Measurements from ENCODE around the gene GUCY2C. TPM values are rescaled to one million over a fixed set of nuclear protein-coding genes. Genes with fewer than 3 reads are reported as not detected.
"Not testable (repeated sequence)": the region's sequence is repeated elsewhere in the genome, so short reads cannot be mapped to it uniquely, and the experiment has no call there.

GUCY2C gene
- not detected for total RNA-seq

DNA sequence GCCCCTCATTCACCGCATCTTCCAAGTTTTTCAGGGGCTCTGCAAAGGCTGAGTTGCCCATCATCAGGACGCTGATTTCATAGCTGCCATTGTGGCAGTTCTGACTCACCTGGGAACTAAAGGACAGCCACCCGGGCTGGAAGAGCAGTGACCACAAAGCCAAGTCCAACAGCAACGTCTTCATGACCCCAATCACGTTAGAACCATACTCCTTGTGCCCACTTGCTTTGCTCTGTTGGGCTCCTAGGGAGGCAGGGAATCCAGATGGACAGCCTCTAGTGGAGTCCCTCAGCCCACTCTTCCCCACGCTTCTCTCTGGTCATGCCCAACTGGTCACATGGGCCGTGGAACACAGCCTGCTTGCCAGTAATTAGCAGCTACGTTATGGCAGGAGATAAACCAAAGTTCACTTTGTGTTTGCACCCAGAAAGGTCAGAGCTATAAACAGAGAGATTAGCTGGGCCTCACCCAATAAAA is at the start of gene GUCY2C:
Gene GUCY2C, minus strand, starts transcription at position 335 of the 477 bp plus-strand sequence. Its CDS starts 151 bp downstream, at position 184.
- peaks cover 16% of the 10 kb centered on the region for H3K27me3 Mint-ChIP-seq (ENCODE audit: low read depth)
- H3K36me3 Mint-ChIP-seq (ENCODE audit: insufficient read depth in 2 of 2): no peaks in the 10 kb centered on the region
- H3K4me1 Mint-ChIP-seq (ENCODE audit: low read depth): no peaks in the 10 kb centered on the region
- no peak for DNase-seq
- no peak within 1 kb of the TSS for H3K4me3 Mint-ChIP-seq
- no peak for ATAC-seq (replicated peaks in 1 of 2)
- H3K27ac Mint-ChIP-seq: no peak within 1 kb of the TSS
- no peaks in the 10 kb centered on the region for H3K9me3 Mint-ChIP-seq

DNA sequence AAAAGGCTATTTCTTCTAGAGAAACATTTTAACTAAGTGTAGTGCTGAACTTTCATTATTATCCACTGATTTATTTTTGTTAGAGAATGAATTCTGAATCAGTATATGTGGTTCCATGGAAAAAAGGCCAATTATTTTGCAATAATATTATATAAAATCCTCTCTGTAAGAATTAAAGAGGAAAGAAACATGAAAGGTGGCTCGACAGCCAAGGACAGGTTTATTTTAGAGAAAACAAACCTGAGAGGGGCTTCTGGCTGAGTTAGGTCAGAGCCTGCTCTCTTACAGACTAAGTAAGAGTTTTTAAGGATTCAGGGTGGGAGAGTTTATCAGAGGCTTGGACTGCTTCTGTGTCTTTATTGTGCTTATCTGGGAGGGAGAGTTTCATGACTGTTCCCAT is 46.7 kb upstream of the GUCY2C start:
- peaks cover 16 to 17% of the 10 kb centered on the region in 2 donors for H3K36me3 Mint-ChIP-seq (ENCODE audit: insufficient read depth in 2 of 2)
- H3K27ac Mint-ChIP-seq: no peak overlapping the region
- H3K27me3 Mint-ChIP-seq (ENCODE audit: low read depth): no peaks in the 10 kb centered on the region
- H3K4me1 Mint-ChIP-seq (ENCODE audit: low read depth): no peaks in the 10 kb centered on the region
- ATAC-seq (replicated peaks in 1 of 2) (no peak), DNase-seq (no peak)
- H3K4me3 Mint-ChIP-seq: no peak overlapping the region
- H3K9me3 Mint-ChIP-seq: peaks cover 5 to 11% of the 10 kb centered on the region in 2 donors

DNA sequence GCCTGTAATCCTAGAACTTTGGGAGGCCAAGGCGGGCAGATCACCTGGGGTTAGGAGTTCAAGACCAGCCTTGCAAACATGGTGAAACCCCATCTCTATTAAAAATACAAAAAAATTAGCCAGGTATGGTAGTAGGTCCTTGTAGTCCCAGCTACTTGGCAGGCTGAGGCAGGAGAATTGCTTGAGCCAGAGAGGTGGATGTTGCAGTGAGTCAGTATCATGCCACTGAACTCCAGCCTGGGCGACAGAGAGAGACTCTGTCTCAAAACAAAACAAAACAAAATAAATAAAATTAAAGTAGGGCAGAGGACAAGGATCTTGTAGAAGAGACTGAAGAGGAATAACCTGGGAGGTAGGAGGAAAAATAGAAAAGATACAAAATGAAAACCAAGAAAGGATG is 45.5 kb upstream of the GUCY2C start:
- Mint-ChIP-seq H3K36me3 (ENCODE audit: insufficient read depth in 2 of 2) (peaks cover 14 to 16% of the 10 kb centered on the region in 2 donors), H3K27me3 (ENCODE audit: low read depth) (no peaks in the 10 kb centered on the region), H3K4me3 (no peak overlapping the region), H3K27ac (no peak overlapping the region), H3K9me3 (peaks cover 2 to 8% of the 10 kb centered on the region in 2 donors), H3K4me1 (ENCODE audit: low read depth) (no peaks in the 10 kb centered on the region)
- ATAC-seq (replicated peaks in 1 of 2) (no peak), DNase-seq (no peak)

DNA sequence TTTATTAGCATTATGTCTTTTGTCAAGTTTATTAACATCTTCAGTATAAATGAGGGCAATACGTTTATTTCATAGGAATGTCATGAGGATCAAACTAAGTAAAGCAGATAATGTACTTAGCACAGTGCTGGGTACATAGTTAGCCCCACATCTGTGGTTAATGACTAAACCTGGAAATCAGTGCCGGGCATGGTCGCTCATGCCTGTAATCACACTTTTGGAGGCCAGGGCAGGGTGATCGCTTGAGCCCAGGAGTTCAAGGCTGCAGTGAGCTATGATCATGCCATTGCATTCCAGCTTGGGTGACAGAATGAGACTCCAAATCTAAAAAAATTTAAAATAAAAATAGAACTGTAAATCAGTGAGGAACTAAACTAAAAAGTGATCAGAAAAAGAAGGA is 44.8 kb upstream of the GUCY2C start:
- H3K9me3 Mint-ChIP-seq: peaks cover 2 to 6% of the 10 kb centered on the region in 2 donors
- DNase-seq (no peak), ATAC-seq (replicated peaks in 1 of 2) (no peak)
- no peak overlapping the region for H3K4me3 Mint-ChIP-seq
- H3K4me1 Mint-ChIP-seq (ENCODE audit: low read depth): no peaks in the 10 kb centered on the region
- no peak overlapping the region for H3K27ac Mint-ChIP-seq
- H3K36me3 Mint-ChIP-seq (ENCODE audit: insufficient read depth in 2 of 2): peaks cover 12 to 13% of the 10 kb centered on the region in 2 donors
- H3K27me3 Mint-ChIP-seq (ENCODE audit: low read depth): no peaks in the 10 kb centered on the region

DNA sequence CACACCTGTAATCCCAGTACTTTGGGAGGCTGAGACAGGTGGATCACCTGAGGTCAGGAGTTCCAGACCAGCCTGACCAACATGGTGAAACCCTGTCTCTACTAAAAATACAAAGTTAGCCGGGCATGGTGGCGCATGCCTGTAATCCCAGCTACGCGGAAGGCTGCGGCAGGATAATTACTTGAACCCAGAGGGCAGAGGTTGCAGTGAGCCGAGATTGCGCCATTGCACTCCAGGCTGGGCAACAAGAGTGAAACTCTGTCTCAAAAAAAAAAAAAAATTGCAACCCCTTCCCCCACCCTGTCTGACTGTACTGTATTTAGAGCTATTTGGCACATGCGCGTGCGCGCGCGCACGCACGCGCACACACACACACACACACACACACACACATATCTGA is 40.0 kb upstream of the GUCY2C start:
- not testable (repeated sequence) for DNase-seq; H3K4me1 Mint-ChIP-seq (ENCODE audit: low read depth); H3K36me3 Mint-ChIP-seq (ENCODE audit: insufficient read depth in 2 of 2); ATAC-seq (replicated peaks in 1 of 2); H3K27ac Mint-ChIP-seq; H3K4me3 Mint-ChIP-seq; H3K9me3 Mint-ChIP-seq; H3K27me3 Mint-ChIP-seq (ENCODE audit: low read depth)

DNA sequence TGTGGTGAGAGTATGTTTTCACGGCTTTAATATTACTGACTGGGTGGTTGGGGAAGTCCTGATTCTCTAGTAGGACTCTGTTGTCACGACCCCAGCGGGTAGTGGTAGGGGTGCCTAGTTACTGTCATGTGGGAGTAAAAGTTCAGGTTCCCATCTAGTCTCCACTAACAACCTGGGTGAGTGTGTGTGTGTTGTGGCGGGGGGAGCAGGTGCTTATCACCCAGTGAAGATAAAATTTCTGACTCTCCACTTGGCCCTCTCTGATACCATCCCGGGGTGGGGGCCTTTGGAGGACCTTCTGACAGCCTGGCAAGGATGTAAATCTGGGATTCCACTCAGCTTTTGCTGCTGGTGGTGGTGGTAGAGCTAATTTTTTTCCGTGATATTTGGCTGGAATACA is 35.4 kb upstream of the GUCY2C start:
- peaks cover 0 to 6% of the 10 kb centered on the region in 2 donors for H3K36me3 Mint-ChIP-seq (ENCODE audit: insufficient read depth in 2 of 2)
- DNase-seq (no peak), ATAC-seq (replicated peaks in 1 of 2) (no peak)
- H3K27ac Mint-ChIP-seq: no peak overlapping the region
- H3K4me3 Mint-ChIP-seq: no peak overlapping the region
- H3K9me3 Mint-ChIP-seq: peaks cover 0 to 2% of the 10 kb centered on the region in 2 donors
- H3K27me3 Mint-ChIP-seq (ENCODE audit: low read depth): peaks cover 6% of the 10 kb centered on the region
- H3K4me1 Mint-ChIP-seq (ENCODE audit: low read depth): no peaks in the 10 kb centered on the region

DNA sequence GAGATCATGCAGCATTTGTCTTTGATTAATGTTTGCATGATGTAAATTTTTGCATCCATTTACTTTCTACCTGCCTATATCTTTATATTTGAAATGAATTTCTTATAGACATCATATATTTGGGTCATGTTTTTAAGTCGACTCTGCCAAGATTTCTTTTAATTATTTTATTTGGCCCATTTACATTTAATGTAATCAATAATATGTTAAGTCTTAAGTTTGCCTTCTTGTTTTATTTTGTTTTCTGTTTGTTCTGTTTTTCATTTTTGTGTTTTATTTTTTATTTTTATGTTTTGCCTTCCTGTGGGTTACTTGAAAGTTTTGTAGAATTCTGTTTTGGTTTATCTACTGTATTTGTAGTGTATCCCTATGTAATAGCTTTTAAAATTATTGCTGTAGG is 33.2 kb upstream of the GUCY2C start:
- Mint-ChIP-seq H3K9me3 (peaks cover 0 to 5% of the 10 kb centered on the region in 2 donors), H3K36me3 (ENCODE audit: insufficient read depth in 2 of 2) (peaks cover 0 to 6% of the 10 kb centered on the region in 2 donors), H3K4me3 (no peak overlapping the region), H3K27me3 (ENCODE audit: low read depth) (peaks cover 6% of the 10 kb centered on the region), H3K4me1 (ENCODE audit: low read depth) (no peaks in the 10 kb centered on the region), H3K27ac (no peak overlapping the region)
- ATAC-seq (replicated peaks in 1 of 2) (no peak), DNase-seq (no peak)

DNA sequence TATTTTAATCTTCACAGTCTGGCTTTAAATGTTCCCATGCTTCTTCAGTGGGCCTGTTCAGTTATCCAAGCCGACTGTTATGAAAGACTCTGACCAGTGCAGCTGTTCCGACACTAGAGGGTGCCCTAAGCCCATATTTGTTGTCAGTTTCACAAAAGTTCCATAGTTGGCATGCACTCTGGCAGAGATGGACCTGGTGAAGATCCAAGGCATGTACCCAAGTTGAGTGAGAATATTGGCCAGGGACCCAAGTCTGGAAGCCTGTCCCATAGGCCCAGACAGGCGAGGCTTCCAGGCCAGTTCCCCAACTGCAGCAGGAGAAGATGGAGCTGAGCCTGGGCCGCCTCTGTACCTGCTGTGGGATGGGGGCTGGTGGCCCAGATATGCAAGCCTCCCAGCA is 27.4 kb upstream of the GUCY2C start:
- ATAC-seq (replicated peaks in 1 of 2): peak; percentile 52 to 71
- DNase-seq: peak; percentile 50 to 58
- H3K27ac Mint-ChIP-seq: no peak overlapping the region
- H3K4me1 Mint-ChIP-seq (ENCODE audit: low read depth): peaks cover 5% of the 10 kb centered on the region
- H3K36me3 Mint-ChIP-seq (ENCODE audit: insufficient read depth in 2 of 2): peaks cover 2 to 4% of the 10 kb centered on the region in 2 donors
- no peak overlapping the region for H3K4me3 Mint-ChIP-seq
- peaks cover 15% of the 10 kb centered on the region for H3K27me3 Mint-ChIP-seq (ENCODE audit: low read depth)
- H3K9me3 Mint-ChIP-seq: peaks cover 0 to 2% of the 10 kb centered on the region in 2 donors

DNA sequence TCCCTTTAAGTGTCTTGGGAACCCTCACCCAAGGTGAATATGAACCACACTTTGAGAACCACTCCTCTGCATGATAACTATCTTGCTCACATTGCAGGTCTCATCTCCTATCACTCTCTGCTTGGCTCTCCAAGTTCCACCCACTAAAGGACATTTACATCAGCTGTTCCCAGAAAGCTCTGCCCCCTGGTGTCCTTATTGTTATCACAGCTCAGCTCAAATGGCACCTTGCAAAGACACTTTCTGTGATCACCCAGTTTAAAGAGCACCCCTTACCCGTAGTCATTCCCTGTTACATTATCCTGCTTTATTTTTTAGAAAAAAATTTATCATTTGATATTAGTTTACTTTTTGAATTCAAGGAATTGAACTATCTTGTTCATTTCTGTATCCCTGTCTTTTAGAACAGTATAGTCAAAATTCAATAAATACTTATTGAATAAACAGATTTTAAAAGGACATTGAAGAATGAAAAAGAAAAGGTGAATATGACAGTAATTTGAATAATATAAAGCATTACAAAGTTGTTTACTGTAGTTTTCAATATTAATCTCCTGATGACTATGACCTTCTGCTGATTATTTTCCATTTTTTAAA is 20.5 kb upstream of the GUCY2C start:
- H3K27ac Mint-ChIP-seq: no peak overlapping the region
- DNase-seq (peak; percentile 49 to 51), ATAC-seq (replicated peaks in 1 of 2) (peak; percentile 60 to 62)
- peaks cover 9% of the 10 kb centered on the region for H3K4me1 Mint-ChIP-seq (ENCODE audit: low read depth)
- H3K4me3 Mint-ChIP-seq: no peak overlapping the region
- no peaks in the 10 kb centered on the region for H3K36me3 Mint-ChIP-seq (ENCODE audit: insufficient read depth in 2 of 2)
- H3K27me3 Mint-ChIP-seq (ENCODE audit: low read depth): peaks cover 10% of the 10 kb centered on the region
- no peaks in the 10 kb centered on the region for H3K9me3 Mint-ChIP-seq

DNA sequence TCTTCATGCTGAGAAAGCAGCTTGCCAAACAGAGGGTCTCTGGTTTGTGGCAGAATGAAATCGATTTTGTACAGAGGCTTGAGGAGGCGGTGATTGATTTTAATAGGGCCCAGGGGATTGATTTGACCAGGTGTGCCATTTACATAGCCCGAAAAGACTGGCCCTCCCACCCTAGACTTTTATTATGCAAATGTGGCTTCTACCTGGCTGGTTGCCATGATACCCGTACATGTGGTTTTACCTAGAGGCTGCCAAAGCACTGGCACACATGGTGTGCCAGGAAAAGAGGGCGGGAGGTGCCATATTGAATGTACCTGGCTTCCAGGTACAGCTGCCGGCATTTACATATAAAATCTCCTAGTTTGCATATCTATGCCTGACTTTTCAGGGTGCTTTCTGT is 18.0 kb upstream of the GUCY2C start:
- Mint-ChIP-seq H3K27me3 (ENCODE audit: low read depth) (peaks cover 23% of the 10 kb centered on the region), H3K36me3 (ENCODE audit: insufficient read depth in 2 of 2) (no peaks in the 10 kb centered on the region), H3K4me1 (ENCODE audit: low read depth) (peaks cover 10% of the 10 kb centered on the region), H3K9me3 (no peaks in the 10 kb centered on the region), H3K4me3 (no peak overlapping the region), H3K27ac (no peak overlapping the region)
- DNase-seq (no peak), ATAC-seq (replicated peaks in 1 of 2) (no peak)

DNA sequence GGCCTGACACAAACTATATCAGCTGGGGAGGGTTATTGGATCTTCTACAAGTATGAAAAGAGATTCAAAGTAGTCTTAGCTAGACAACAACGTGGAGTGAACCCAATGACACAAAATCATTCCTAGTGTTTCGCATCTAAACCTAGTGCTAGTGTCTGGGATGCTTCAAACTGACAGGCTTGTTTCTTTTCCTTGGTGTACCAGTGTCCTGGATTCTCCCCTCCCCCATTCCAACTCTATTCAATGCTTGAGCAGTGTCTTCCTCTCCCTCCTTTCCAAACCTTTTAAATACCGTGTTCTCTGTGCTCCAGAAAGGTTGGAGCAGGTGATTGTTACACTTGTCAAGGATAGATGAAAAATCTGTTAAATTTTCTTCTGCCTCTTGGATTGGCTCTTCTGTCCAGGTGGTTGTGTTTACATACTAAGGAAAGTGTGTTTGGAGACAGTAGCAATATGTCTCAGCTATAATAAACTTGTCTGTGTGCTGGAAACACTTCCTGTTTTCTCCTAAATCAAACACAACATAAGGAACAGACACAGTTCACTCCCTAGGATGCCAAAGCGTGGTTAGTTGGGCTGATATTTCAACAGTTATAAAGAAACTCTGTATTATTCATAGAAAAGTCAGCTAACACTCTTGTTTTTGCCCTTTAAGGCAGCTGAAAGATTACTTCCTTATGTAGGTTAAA is 14.4 kb upstream of the GUCY2C start:
- H3K36me3 Mint-ChIP-seq (ENCODE audit: insufficient read depth in 2 of 2): no peaks in the 10 kb centered on the region
- H3K4me3 Mint-ChIP-seq: no peak overlapping the region
- DNase-seq: no peak
- H3K4me1 Mint-ChIP-seq (ENCODE audit: low read depth): peaks cover 5% of the 10 kb centered on the region
- H3K27ac Mint-ChIP-seq: no peak overlapping the region
- no peak for ATAC-seq (replicated peaks in 1 of 2)
- peaks cover 37% of the 10 kb centered on the region for H3K27me3 Mint-ChIP-seq (ENCODE audit: low read depth)
- no peaks in the 10 kb centered on the region for H3K9me3 Mint-ChIP-seq

DNA sequence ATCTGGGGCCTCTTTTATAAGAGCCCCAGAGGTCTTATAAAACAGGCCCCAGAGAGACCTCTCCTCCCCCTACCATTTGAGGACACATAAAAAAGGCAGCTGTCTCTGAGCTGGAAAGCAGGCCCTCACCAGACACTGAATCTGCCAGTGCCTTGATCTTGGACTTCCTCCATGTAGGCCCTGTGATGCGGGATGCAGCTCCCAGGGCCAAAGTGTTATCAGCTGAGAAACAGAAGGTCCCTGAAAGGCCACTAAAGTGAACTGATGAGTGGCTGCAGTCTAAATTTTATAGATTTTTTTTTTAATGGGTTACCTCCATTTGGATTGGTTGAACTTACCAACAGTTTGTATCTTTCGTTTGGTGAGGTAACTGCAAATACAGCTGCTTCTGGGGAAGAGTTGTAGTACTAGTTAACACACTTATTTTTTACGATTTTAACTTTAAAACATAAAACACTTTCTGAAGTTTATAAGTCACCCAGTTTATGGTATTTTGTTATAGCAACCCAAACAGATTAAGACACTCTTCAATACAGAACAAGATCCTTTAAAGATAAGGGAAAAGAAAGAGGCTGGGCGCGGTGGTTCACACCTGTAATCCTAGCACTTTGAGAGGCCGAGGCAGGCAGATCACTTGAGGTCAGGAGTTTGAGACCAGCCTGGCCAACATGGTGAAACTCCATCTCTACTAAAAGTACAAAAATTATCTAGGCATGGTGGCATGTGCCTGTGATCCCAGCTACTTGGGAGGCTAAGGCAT is 5.6 kb upstream of the GUCY2C start:
- Mint-ChIP-seq H3K4me3 (no peak overlapping the region), H3K27ac (no peak overlapping the region), H3K27me3 (ENCODE audit: low read depth) (peaks cover 7% of the 10 kb centered on the region), H3K9me3 (no peaks in the 10 kb centered on the region), H3K36me3 (ENCODE audit: insufficient read depth in 2 of 2) (no peaks in the 10 kb centered on the region), H3K4me1 (ENCODE audit: low read depth) (no peaks in the 10 kb centered on the region)
- ATAC-seq (replicated peaks in 1 of 2) (no peak), DNase-seq (no peak)

DNA sequence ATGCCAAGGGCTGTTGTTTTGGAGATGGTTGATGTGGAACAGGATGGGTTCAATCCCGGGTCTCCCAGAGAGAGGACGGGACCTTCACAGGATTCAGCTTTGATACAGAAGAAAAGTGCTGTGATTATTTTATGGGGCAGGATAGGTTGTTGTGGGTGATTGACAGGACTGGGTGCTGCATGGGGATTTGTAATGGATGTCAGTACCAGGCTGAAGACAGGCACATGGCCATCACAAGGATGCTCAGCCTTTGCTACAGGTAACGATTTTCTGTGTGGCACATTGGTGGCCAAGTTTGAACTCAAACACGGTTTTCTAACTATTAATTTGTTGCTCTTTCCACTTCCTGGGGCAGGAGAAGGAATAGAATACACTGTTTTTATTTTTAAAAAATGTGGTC is 4.5 kb upstream of the GUCY2C start:
- Mint-ChIP-seq H3K4me1 (ENCODE audit: low read depth) (no peaks in the 10 kb centered on the region), H3K36me3 (ENCODE audit: insufficient read depth in 2 of 2) (no peaks in the 10 kb centered on the region)
- ATAC-seq (replicated peaks in 1 of 2): no peak

More for the DNA sequence above, 4.5 kb upstream of the GUCY2C start:
- H3K9me3 Mint-ChIP-seq: no peaks in the 10 kb centered on the region
- DNase-seq: no peak
- no peak overlapping the region for H3K4me3 Mint-ChIP-seq
- peaks cover 7% of the 10 kb centered on the region for H3K27me3 Mint-ChIP-seq (ENCODE audit: low read depth)
- no peak overlapping the region for H3K27ac Mint-ChIP-seq
